ENCODE data around the gene RBPJL. TPM values are rescaled to one million over a fixed set of nuclear protein-coding genes. Genes with fewer than 3 reads are reported as not detected.

Gene RBPJL
- total and polyA plus RNA-seq, 2 of the 13 experiments (the other 11 are each of a cell fraction or from before 2014, with no cell fraction given): not detected

GRCh38 chr20:45322952-45323383 lies 16.3 kb downstream of the RBPJL start (continued):
- TF ChIP-seq ZNF609 (CRISPR knock-in tag; IDR thresholded peaks at IDR 0.05; ENCODE audit: borderline replicate concordance) (no peak), ZNF891 (CRISPR knock-in tag; IDR thresholded peaks at IDR 0.05) (no peak), ZFP36 (IDR thresholded peaks at IDR 0.05; ENCODE audit: borderline replicate concordance, low read depth, low read length, partially characterized antibody) (no peak), PHF21A (CRISPR knock-in tag; IDR thresholded peaks at IDR 0.05) (no peak; the same call in 1 of the 2 replicates), ZNF496 (CRISPR knock-in tag; IDR thresholded peaks at IDR 0.05; ENCODE audit: insufficient replicate concordance) (no peak), SMYD3 (CRISPR knock-in tag; IDR thresholded peaks at IDR 0.05) (peak; percentile 76; the same call in 1 of the 2 replicates), NR3C1 (CRISPR knock-in tag; IDR thresholded peaks at IDR 0.05) (no peak), TSC22D2 (CRISPR knock-in tag; IDR thresholded peaks at IDR 0.05; ENCODE audit: borderline replicate concordance) (0 out of 2 replicates have a peak, but pooled peaks have one; percentile 73), ZNF235 (CRISPR knock-in tag; IDR thresholded peaks at IDR 0.05; ENCODE audit: borderline replicate concordance) (no peak), MAFG (CRISPR knock-in tag; IDR thresholded peaks at IDR 0.05) (no peak), ZNF33A (CRISPR knock-in tag; IDR thresholded peaks at IDR 0.05; ENCODE audit: borderline replicate concordance) (no peak), ZNF446 (CRISPR knock-in tag; IDR thresholded peaks at IDR 0.05) (no peak), MIER3 (CRISPR knock-in tag; IDR thresholded peaks at IDR 0.05; ENCODE audit: borderline replicate concordance) (0 out of 2 replicates have a peak, but pooled peaks have one; percentile 53), NBN (conservative IDR thresholded peaks at IDR 0.05) (no peak), ADNP (CRISPR knock-in tag; IDR thresholded peaks at IDR 0.05) (no peak), XRCC5 (optimal IDR thresholded peaks at IDR 0.05; ENCODE audit: low read length) (no peak), HNRNPL (IDR thresholded peaks at IDR 0.05; ENCODE audit: low read depth, low read length) (no peak), XBP1 (CRISPR knock-in tag; IDR thresholded peaks at IDR 0.05) (no peak), ZGPAT (CRISPR knock-in tag; IDR thresholded peaks at IDR 0.05) (peak; percentile 50; the same call in 1 of the 2 replicates), SATB2 (CRISPR knock-in tag; IDR thresholded peaks at IDR 0.05) (no peak), ZNF367 (CRISPR knock-in tag; IDR thresholded peaks at IDR 0.05; ENCODE audit: borderline replicate concordance) (no peak), DPF2 (CRISPR knock-in tag; IDR thresholded peaks at IDR 0.05; ENCODE audit: borderline replicate concordance, low read depth) (no peak), ZNF3 (CRISPR knock-in tag; IDR thresholded peaks at IDR 0.05) (no peak), ZBTB20 (CRISPR knock-in tag; IDR thresholded peaks at IDR 0.05; ENCODE audit: borderline replicate concordance, low read depth) (peak; percentile 36; the same call in 1 of the 2 replicates), SAP130 (CRISPR knock-in tag; IDR thresholded peaks at IDR 0.05; ENCODE audit: low read depth) (peak; percentile 71), ZBTB14 (CRISPR knock-in tag; IDR thresholded peaks at IDR 0.05) (no peak)

All from HepG2 (cell line).